ENCODE measurements around the gene MIER2. TPM values are rescaled to one million over a fixed set of nuclear protein-coding genes. Genes with fewer than 3 reads are reported as not detected.
"Not testable (repeated sequence)": the region's sequence is repeated elsewhere in the genome, so short reads cannot be mapped to it uniquely, and the experiment has no call there.

MIER2 gene
- total RNA-seq, 1 experiment from 2014 or later, result 40.1 TPM

GRCh38 chr19:383922-384798 is 39.6 kb upstream of the MIER2 start:
- CTCF ChIA-PET, result interaction anchor here (0.6 to 1.9 kb wide), 3 partner anchors 122 to 191 kb away, joined by 3 to 6 read pairs (median 3); no protein-coding TSS in a partner anchor

GRCh38 chr19:383040-383439 is 38.4 kb upstream of the MIER2 start:
- Histone ChIP-seq H3K4me3 (ENCODE audit: low read depth, low read length) (no peak overlapping the region), H3K27me3 (replicated peaks; ENCODE audit: control insufficient read depth, insufficient read depth, low read length) (no peaks in the 10 kb centered on the region), H3K9me3 (no peaks in the 10 kb centered on the region), H3K36me3 (ENCODE audit: control insufficient read depth, insufficient read depth, low read length) (no peaks in the 10 kb centered on the region), H3K4me1 (no peaks in the 10 kb centered on the region)
- H3K4me3 Mint-ChIP-seq (ENCODE audit: unreplicated experiment), result no peak overlapping the region
- H3K9me3 Mint-ChIP-seq (ENCODE audit: unreplicated experiment), result no peaks in the 10 kb centered on the region
- no peaks in the 10 kb centered on the region for H3K4me1 Mint-ChIP-seq (ENCODE audit: low read depth, unreplicated experiment)
- no peaks in the 10 kb centered on the region for H3K27me3 Mint-ChIP-seq (ENCODE audit: insufficient read depth, unreplicated experiment)
- no TSS peak for BruUV-seq (replicated peaks)
- H3K36me3 Mint-ChIP-seq (ENCODE audit: insufficient read depth, unreplicated experiment), result peaks cover under 1% of the 10 kb centered on the region
- CTCF ChIA-PET, result interaction anchor here (1.9 kb wide), 1 partner anchor 124 kb away, joined by 6 read pairs; no protein-coding TSS in a partner anchor
- no peak overlapping the region for H3K27ac Mint-ChIP-seq (ENCODE audit: unreplicated experiment)
- POLR2A ChIA-PET, result no interaction called here
- no peak for DNase-seq
- intact Hi-C loops (cut with micrococcal nuclease; ENCODE audit: unreplicated experiment), result no loop called here
- TF ChIP-seq CTCF (IDR thresholded peaks at IDR 0.05; ENCODE audit: insufficient read depth in 1 of 2, low read depth in 1 of 2, low read length in 1 of 2, severe bottlenecking in 1 of 2, unreplicated experiment in 1 of 2), result no peak

More at GRCh38 chr19:383922-384798, 39.6 kb upstream of the MIER2 start:
- peak in 1 of 2 experiments; percentile 50 for DNase-seq
- POLR2A ChIA-PET, result no interaction called here
- Histone ChIP-seq H3K27me3 (replicated peaks; ENCODE audit: control insufficient read depth, insufficient read depth, low read length) (no peaks in the 10 kb centered on the region), H3K36me3 (ENCODE audit: control insufficient read depth, insufficient read depth, low read length) (no peaks in the 10 kb centered on the region), H3K4me1 (no peaks in the 10 kb centered on the region), H3K9me3 (no peaks in the 10 kb centered on the region), H3K4me3 (ENCODE audit: low read depth, low read length) (no peak overlapping the region)
- peak; percentile 15 to 45 for TF ChIP-seq CTCF (IDR thresholded peaks at IDR 0.05; ENCODE audit: insufficient read depth in 1 of 2, low read depth in 1 of 2, low read length in 1 of 2, severe bottlenecking in 1 of 2, unreplicated experiment in 1 of 2)
- Mint-ChIP-seq H3K27ac (ENCODE audit: unreplicated experiment) (no peak overlapping the region), H3K36me3 (ENCODE audit: insufficient read depth, unreplicated experiment) (no peaks in the 10 kb centered on the region), H3K27me3 (ENCODE audit: insufficient read depth, unreplicated experiment) (no peaks in the 10 kb centered on the region), H3K4me3 (ENCODE audit: unreplicated experiment) (no peak overlapping the region), H3K4me1 (ENCODE audit: low read depth, unreplicated experiment) (no peaks in the 10 kb centered on the region), H3K9me3 (ENCODE audit: unreplicated experiment) (no peaks in the 10 kb centered on the region)
- intact Hi-C loops (cut with micrococcal nuclease; ENCODE audit: unreplicated experiment), result no loop called here
- BruUV-seq (replicated peaks), result no TSS peak

- H3K9me3 ChIP-seq; H3K27me3 ChIP-seq (replicated peaks; ENCODE audit: control insufficient read depth, insufficient read depth, low read length); H3K27ac Mint-ChIP-seq (ENCODE audit: unreplicated experiment); H3K36me3 ChIP-seq (ENCODE audit: control insufficient read depth, insufficient read depth, low read length); H3K9me3 Mint-ChIP-seq (ENCODE audit: unreplicated experiment); BruUV-seq (replicated peaks); H3K4me1 Mint-ChIP-seq (ENCODE audit: low read depth, unreplicated experiment); H3K27me3 Mint-ChIP-seq (ENCODE audit: insufficient read depth, unreplicated experiment); H3K4me1 ChIP-seq; H3K36me3 Mint-ChIP-seq (ENCODE audit: insufficient read depth, unreplicated experiment); DNase-seq; intact Hi-C loops (cut with micrococcal nuclease; ENCODE audit: unreplicated experiment); H3K4me3 Mint-ChIP-seq (ENCODE audit: unreplicated experiment); H3K4me3 ChIP-seq (ENCODE audit: low read depth, low read length); POLR2A ChIA-PET: not testable (repeated sequence)
- CTCF ChIA-PET, result interaction anchor here (0.6 kb wide), 1 partner anchor 30 kb away, joined by 3 read pairs; no protein-coding TSS in a partner anchor
Measured at GRCh38 chr19:382578-382977, 38.0 kb upstream of the MIER2 start.

DNA sequence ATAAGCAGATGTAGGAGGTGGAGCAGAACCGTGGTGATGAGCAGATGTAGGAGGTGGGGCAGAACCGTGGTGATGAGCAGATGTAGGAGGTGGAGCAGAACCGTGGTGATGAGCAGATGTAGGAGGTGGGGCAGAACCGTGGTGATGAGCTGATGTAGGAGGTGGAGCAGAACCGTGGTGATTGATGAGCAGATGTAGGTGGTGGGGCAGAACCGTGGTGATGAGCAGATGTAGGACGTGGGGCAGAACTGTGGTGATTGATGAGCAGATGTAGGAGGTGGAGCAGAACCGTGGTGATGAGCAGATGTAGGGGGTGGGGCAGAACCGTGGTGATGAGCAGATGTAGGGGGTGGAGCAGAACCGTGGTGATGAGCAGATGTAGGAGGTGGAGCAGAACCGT is 37.3 kb upstream of the MIER2 start:
- CTCF ChIA-PET, result interaction anchor here (0.6 kb wide), 1 partner anchor 31 kb away, joined by 3 read pairs; no protein-coding TSS in a partner anchor
- H3K36me3 ChIP-seq (ENCODE audit: control insufficient read depth, insufficient read depth, low read length); POLR2A ChIA-PET; H3K27ac Mint-ChIP-seq (ENCODE audit: unreplicated experiment); H3K27me3 Mint-ChIP-seq (ENCODE audit: insufficient read depth, unreplicated experiment); intact Hi-C loops (cut with micrococcal nuclease; ENCODE audit: unreplicated experiment); H3K36me3 Mint-ChIP-seq (ENCODE audit: insufficient read depth, unreplicated experiment); DNase-seq; H3K9me3 ChIP-seq; H3K27me3 ChIP-seq (replicated peaks; ENCODE audit: control insufficient read depth, insufficient read depth, low read length); H3K9me3 Mint-ChIP-seq (ENCODE audit: unreplicated experiment); BruUV-seq (replicated peaks); H3K4me1 ChIP-seq; H3K4me1 Mint-ChIP-seq (ENCODE audit: low read depth, unreplicated experiment); H3K4me3 ChIP-seq (ENCODE audit: low read depth, low read length); H3K4me3 Mint-ChIP-seq (ENCODE audit: unreplicated experiment): not testable (repeated sequence)

DNA sequence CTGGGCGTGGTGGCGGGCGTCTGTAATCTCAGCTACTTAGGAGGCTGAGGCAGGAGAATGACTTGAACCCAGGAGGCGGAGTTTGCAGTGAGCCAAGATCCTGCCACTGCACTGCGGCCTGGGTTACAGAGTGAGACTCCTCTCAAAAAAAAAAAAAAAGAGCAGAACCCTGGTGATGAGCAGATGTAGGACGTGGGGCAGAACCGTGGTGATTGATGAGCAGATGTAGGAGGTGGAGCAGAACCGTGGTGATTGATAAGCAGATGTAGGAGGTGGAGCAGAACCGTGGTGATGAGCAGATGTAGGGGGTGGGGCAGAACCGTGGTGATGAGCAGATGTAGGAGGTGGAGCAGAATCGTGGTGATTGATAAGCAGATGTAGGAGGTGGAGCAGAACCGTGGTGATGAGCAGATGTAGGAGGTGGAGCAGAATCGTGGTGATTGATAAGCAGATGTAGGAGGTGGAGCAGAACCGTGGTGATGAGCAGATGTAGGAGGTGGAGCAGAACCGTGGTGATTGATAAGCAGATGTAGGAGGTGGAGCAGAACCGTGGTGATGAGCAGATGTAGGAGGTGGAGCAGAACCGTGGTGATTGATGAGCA is 36.1 kb upstream of the MIER2 start:
- not testable (repeated sequence) for BruUV-seq (replicated peaks)

More for the DNA sequence above, 36.1 kb upstream of the MIER2 start:
- POLR2A ChIA-PET; H3K27me3 ChIP-seq (replicated peaks; ENCODE audit: control insufficient read depth, insufficient read depth, low read length); H3K4me3 ChIP-seq (ENCODE audit: low read depth, low read length); CTCF ChIA-PET; H3K36me3 ChIP-seq (ENCODE audit: control insufficient read depth, insufficient read depth, low read length); H3K9me3 ChIP-seq; DNase-seq; intact Hi-C loops (cut with micrococcal nuclease; ENCODE audit: unreplicated experiment); H3K4me1 ChIP-seq; H3K4me1 Mint-ChIP-seq (ENCODE audit: low read depth, unreplicated experiment); H3K27me3 Mint-ChIP-seq (ENCODE audit: insufficient read depth, unreplicated experiment); H3K9me3 Mint-ChIP-seq (ENCODE audit: unreplicated experiment); H3K4me3 Mint-ChIP-seq (ENCODE audit: unreplicated experiment); H3K36me3 Mint-ChIP-seq (ENCODE audit: insufficient read depth, unreplicated experiment); H3K27ac Mint-ChIP-seq (ENCODE audit: unreplicated experiment): not testable (repeated sequence)

Data from Caco-2 (cell line).